Measurements from ENCODE around the gene TTLL5.
"Not testable (repeated sequence)": the region's sequence is repeated elsewhere in the genome, so short reads cannot be mapped to it uniquely, and the experiment has no call there.

The TTLL5 gene

DNA sequence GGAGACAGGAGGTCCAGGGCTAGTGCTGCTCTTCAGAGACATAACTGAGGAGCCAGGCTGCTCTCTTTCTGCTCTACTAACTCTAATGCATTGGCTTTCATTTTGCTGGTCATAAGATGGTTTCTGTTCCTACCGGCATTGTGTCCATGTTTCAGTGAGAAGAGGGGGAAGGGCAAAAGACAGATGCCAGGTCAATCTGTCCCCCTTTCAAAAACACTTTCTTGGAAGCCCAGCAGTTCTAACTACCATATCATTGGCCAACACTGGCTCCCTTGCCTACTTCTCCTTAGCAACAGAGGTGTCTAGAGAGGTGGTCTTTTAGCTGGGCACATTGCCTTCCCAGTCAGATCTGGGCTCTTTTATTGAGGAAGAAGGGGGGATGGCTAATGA, 256.9 kb downstream of the TTLL5 start:
- no peak for DNase-seq

DNA sequence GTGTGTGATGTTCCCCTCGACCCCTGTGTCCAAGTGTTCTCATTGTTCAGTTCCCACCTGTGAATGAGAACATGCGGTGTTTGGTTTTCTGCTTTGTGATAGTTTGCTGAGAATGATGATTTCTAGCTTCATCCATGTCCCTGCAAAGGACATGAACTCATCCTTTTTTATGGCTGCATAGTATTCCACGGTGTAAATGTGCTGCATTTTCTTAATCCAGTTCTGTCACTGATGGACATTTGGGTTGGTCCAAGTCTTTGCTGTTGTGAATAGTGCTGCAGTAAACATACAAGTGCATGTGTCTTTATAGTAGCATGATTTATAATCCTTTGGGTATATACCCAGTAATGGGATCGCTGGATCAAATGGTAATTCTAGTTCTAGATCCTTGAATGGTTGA, 259.4 kb downstream of the TTLL5 start:
- not testable (repeated sequence) for DNase-seq

DNA sequence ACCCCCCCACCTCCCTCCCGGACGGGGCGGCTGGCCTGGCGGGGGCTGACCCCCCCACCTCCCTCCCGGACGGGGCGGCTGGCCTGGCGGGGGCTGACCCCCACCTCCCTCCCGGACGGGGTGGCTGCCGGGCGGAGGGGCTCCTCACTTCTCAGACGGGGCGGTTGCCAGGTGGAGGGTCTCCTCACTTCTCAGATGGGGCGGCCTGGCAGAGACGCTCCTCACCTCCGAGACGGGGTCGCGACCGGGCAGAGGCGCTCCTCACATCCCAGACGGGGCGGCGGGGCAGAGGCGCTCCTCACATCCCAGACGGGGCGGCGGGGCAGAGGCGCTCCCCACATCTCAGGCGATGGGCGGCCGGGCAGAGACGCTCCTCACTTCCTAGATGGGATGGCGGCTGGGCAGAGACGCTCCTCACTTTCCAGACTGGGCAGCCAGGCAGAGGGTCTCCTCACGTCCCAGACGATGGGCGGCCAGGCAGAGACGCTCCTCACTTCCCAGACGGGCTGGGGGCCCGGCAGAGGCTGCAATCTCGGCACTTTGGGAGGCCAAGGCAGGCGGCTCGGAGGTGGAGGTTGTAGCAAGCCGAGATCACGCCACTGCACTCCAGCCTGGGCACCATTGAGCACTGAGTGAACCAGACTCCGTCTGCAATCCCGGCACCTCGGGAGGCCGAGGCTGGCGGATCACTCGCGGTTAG, 264.2 kb downstream of the TTLL5 start:
- not testable (repeated sequence) for DNase-seq

DNA sequence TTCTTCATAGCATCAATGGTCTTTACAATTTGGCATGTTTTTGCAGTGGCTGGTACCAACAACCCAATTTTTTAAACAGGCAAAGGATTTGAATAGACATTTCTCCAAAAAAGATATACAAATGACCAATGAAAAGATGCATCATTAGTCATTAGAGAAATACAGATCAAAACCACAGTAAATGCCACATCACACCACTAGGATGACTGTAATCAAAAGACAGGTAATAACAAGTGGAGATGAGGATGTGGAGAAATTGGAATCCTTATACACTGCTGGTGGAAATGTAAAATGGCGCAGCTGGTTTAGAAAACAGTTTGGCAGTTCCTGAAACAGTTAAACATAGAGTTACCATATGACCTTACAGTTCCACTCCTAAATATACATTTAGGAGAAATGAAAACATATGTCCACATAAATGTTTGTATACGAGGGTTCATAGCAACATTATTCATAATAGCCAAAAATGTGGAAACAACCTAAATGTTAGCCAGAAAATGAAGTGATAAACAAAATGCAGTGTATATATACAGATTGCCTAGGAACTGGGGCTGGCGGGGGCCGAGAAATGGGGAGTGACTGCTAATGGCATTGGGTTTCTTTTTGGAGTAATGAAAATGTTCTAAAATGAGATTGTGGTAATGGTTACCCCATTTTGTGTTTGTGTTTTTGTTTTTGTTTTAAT, 265.5 kb downstream of the TTLL5 start:
- no peak for DNase-seq

DNA sequence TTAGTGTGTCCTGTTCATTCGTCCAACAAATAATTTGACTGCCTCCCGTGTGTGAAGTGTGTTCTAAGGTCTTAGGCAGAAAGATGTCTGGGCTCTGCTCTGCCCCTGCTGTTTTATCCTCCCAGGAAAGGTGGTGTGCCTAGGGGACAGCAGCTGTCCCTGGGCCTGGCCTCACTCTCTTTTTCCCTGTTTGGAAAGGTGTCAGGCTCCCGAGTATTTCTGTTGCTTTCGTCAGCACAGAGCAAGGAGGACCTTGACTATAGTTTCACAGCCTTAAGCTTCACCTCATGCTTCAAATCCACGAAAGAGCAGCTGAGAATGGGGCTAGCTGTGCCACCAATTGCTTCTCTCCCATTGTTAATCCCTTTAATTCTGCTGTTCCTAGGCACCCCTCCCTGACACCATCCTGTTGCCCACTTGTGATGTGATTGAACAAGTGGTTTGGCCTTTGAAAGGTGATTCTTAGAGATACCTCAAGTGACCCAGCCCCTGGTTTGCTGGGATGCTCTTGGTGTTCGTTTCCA, 266.6 kb downstream of the TTLL5 start:
- DNase-seq: no peak

DNA sequence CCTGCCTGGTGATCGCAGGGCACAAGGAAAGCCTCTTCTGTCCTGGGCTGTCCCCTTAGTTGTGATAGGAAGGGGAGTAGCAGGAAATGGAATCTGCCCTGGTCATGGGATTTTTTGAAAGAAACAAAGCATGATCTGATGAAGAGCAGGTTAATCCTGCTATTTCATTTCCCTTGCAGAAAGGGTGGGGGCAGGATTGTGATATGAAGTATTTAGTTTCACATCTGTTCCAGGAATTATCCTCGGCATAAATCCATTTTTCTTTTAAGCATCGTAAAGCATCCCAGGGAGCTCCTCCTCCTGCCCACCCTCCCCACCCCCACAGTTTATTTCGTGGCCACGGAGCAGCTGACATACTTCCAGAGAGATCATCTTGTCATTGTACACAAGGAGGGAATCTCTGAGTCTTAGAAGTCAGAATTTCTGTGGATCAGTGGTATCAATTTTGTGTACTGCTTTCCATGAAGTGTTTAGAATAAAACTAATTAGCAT, 267.7 kb downstream of the TTLL5 start:
- DNase-seq: no peak

DNA sequence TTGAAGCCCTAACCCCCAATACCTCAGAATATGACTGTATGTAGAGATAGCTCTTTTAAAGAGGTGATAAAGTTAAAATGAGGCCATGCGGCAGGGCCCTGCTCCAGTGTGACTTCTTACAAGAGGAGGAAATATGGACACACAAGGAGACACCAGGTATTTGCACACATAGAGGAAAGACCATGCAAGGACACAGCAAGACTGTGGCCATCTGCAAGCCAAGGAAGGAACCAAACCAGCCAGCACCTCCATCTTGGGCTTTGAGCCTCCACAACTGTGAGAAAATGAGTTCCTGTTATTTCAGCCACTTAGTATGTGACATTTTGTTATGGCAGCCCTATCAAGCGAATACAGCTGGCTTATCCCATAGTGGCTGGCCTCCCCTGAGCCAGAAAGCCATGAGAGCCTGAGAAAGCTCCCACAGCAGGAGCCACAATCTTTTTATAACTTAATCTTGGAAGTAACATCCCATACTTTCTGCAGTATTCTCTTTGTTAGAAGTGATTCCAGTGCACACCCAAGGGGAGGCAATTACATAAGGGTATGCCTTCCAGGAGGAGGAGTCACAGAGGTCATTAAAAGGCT, 272.8 kb downstream of the TTLL5 start:
- no peak for DNase-seq

DNA sequence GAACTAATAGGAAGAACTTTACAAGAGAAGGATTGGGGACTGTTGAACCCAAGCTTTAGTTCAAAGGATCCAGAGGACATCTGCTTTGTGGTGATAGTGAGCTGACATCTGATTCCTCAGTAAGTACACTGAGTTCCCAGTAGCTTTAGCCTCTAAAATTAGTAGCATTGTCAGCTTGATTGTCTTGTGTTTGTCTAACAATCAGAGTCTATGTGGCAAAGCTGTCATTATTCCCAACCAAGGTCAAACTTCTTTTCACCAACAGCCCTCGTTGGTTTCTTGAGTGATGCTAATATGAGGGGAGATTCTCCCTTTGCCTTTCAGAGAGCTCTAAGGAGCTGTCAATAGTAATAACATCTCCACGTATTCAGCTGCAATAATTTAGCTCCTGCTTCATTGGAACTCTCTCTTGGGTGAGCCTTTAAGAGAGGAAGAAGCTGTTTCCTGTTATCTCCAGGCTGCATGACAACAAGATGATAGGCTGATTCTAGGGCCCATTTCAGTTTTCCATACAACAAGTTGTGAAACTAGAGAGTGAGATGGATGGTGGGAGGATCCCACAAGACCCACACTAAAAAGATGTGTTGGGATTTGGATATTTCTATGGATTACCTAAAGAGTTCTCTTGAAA, 274.1 kb downstream of the TTLL5 start:
- no peak for DNase-seq

DNA sequence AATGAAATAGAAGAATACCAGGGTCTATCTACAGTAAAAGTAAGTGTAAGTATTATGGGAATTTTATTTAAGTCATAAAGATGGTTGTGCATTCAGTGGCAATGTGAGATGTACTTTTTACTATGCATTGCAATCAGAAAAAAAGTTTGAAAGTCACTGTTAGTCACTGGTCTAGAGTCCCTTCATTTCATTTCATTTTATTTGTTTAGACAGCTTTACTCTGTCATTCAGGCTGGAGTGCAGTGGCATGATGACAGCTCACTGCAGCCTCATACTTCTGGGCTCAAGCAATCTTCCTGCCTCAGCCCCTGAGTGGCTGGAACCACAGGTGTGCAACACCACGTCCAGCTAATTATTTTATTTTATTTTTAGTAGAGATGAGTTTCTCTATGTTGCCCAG, 278.2 kb downstream of the TTLL5 start:
- DNase-seq: no peak

DNA sequence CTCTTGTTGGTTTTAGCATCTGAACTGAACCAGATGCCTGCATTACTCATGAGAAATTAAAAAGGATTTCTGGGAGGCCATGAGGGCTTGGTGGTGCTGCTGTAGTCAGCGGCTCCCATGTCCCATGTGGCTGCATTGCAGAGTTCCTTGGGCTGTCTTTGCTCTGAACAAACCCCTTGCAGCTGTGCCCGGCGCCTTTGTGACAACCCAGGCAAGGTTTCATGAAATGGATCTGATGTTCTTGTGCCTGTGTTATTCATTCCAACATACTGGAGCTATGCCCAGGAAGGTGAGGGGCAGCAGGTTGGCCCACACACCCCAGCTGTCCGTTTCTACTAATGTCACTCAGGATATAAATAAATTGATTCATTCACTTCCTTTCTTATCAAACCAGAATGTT, 280.0 kb downstream of the TTLL5 start:
- DNase-seq: no peak

DNA sequence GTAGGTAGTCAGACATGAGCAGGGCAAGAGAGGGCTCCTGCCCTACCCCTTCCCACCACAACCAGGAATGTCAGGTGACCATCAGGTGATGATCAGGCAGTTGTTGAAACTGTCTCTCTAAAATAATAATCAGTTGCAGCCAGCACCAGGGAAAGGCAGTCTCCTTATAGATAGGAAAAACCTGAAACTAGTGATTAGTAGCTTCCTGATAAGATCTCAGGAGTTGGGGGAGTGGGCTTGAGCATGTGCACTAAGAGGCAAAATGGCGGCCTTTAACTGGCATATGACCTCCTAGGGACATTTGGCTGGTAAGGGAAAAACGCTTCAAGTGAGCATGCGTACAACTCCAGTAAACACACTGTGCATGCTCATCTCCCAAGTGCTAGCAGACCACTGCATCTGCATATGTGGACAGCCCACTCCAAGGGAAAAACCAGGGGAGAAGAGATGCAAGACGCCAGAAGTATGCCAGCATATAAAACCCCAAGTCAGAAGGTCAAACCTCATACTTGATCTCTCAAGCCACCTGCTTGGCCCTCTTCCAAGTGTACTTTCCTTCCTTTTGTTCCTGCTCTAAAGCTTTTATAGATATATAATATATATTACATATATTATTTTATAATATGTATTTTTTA, 283.7 kb downstream of the TTLL5 start:
- DNase-seq: no peak

DNA sequence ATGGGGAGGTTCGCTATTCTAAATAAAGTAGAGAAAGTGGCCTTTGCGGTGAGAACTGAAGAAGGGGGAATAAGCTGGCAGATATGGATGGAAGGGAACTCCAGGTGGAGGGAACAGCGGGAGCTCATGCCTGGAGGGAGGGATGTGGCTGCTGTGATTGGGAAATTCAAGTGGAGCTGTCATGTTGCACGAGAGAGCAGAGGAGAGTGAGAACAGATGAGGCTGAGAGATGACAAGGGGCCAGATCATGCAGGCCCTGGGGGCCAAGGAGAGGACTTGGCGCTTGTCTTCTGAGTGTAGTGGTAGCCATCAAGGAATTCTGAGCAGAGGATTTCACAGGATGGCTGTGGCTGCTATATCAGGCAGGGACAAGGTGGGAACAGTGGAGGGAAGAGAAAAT, 285.7 kb downstream of the TTLL5 start:
- DNase-seq: no peak

DNA sequence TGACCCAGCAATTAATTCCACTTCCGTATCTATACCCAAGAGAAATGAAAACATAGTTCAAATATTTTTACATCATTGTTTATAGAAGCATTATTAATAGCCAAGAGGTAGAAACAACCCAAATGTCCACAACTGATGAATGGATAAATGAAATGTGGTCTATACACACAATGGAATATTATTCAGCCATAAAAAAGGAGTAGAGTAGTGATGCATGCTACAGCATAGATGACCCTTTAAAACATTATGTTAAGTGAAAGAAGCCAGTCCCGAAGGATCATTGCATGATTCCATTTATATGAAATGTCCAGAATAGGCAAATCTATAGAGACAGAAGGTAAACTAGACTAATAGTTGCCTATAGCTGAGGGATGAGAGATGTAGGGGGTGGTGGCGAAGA, 291.4 kb downstream of the TTLL5 start:
- no peak for DNase-seq

DNA sequence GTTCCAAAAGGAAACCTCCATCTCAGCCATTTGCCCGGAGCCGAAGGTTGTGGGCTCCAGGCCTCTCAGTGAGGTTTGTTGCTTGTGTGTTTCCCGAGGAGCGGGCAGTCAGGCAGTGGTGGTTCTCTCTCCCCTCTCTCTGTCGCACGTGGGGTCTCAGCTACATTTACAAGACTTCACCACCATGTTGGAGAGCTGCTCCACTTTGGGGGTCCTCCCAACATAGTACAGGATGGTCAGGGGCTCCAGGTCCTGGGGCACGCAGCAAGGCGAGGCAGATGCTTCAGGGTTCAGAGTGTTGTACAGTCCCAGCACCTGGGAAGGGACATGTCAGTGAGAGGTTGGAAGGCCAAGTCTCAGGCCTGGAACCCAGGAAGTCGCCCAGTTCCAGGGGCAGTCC, 298.0 kb downstream of the TTLL5 start:
- no peak for DNase-seq

DNA sequence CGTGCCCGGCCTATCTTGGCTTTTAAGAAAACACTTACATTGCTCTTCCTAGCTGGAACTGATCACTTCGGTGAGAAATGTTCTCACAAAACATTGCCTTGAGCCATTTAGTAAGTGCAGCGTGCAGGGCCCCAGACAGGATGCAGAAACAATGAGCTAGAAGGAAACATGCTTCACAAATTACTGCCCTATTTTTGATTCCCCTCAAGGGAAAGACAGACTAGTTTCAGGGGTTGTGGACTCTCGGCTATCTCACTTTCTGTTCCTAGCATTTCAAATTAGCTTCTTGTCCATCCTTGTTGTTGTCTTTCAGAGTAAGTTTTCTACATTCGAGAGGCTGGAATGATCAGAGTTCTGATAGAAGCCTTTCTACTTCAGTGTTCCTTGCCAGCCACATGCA, 299.2 kb downstream of the TTLL5 start:
- DNase-seq: no peak

DNA sequence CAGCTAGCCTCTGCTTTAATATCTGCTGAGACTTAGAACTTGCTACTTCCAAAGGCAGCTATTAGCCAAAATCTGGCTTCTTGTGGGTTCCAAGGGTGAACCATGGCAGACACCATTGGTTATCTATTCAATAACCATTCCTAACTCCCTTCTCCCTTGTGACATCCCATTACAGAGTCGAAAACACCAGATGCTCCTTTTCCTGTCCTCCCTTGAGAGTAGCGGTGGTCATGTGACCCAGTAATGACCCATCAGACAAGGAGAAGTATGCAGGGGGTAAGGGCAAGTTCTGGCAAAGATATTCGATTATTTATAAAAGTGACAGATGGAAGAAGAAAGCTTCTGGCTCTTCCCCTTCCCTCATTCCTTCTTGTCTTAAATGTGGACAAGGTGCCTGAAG, 300.6 kb downstream of the TTLL5 start:
- DNase-seq: no peak

DNA sequence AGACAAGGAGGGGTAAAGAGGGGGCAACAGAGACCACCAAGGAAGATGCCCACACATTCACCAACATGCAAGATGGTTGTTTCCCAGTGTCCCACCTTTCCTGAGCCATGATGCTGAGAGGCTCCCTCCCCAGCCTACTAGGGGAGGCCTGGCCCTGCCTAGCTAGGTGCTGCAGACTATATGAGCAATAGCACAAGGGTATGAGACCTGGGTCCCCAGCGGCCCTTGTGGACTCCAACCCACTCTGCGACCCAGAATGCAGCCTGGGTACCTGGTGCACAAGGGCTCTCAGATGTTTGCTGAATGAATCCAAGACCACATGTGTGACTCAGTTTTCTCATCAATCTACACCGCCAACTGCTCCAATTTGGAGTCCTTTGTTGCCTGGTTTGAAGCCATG, 306.8 kb downstream of the TTLL5 start:
- no peak for DNase-seq

DNA sequence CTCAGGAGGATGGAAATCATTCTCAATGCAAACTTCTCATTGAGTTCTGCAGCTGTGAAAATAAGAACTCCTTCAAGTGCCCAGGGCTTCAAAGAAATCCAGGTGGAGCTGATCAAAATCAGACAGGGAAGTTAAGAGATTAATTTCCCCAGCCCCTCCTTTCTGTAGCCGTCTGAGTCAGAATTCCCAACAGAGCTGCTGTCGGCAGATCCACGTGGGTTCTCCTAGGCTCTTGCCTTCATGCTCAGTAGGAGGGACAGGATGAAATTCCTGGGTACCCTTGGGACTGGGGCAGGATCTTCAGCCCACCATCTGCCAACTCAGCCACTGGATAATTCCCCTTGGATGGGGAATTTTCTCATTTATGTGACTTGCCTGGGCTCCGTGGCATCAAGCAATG, 307.4 kb downstream of the TTLL5 start:
- DNase-seq: no peak

DNA sequence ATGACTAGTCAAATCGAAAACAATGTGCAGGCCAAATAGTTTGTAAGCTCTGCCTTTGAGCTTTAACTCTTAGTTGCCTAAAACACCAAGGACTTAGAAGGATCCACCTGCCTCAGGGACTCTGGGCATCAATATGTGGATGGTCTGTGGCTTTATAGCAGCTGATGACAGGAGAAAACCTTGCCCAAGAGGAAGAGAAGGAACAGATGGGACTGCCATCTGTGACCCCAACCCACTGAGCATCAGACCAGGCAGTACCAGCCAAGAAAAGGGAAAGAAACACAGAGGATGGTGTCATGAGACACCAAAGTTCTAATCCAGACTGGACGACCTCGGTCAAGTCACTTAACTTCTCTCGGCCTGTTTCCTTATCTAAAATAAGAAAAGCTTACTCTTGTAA, 308.1 kb downstream of the TTLL5 start:
- no peak for DNase-seq

DNA sequence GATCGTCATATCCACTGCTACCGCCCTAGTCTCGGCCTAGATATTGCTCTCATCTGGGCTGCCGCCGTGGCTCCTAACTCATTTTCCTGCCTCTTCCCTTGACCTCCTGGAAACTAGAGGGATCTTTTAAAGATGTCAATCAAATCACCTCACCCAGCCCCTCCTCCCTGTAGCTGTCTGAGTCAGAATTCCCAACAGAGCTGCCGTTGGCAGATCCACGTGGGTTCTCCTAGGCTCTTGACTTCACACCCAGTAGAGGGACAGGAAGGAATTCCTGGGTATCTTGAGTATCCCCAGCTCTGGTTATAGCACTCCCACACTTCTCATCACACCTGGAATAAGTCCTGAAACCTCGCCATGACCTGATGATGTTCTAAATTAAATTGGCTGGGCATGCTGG, 308.8 kb downstream of the TTLL5 start:
- DNase-seq: no peak

DNA sequence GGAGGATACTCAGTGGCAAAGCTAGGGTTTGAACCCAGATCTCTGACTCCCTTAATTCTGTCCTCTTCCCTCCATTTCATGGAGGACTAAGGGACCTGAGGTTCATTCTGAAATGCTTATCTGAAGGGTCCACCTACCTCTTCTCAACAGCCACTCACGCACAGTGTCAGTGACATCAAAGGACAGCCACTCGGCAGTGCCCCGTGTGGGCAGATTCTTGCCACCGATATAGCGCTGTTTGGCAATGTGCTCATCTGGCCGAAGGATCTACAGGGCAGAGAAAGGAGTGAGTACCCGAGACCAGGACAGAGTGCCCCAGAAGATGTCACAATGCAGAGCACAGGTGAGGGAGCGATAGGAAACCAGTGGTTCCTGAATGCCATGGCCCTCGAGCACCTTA, 309.9 kb downstream of the TTLL5 start:
- DNase-seq: no peak

DNA sequence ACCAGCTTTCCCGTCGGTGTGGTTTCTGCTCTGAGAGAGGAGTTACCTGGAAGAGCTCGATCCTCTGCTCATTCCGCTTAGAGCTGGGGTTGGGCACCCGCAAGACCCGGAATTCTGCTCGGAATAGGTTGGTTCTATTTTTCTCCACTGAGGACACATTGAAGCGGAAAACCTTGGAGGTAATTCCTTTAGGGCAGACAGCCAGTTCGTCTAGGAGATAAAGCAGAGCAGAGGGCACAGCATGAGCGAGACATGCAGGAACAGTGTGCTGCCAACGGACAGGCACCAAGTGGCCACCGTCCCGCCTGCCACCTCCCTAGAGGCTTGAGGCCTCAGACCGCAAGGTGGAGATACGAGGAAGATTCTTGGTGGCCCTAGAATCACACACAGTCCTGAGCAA, 310.5 kb downstream of the TTLL5 start:
- DNase-seq: no peak

DNA sequence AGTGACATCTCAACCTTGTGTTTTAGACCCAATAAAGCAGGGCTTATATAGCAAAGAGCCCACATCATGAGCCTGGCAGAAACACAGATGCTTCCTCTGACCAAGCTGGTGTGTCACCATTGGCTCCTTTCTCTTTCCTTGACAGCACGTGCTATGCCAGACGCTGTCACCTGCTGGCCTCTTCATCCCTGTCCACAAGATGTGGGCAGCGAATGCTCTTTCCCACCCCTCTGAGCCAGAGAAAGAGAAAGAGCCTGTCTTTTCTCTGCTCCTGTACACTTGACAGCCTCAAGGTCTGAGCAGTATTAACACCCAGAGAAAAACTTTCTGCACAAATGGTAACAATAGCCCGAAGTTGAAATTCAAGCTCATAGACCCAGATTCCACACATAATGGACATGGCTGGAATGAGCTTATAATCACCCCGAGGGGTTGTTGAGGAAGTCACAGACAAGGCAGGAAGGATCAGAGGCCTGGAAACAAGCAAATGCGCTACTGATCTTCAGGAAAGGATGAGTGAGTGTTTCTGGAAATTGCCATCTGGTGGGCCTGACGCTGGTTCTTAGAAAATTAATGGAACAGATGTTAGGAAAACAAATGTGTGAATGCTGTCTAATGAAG, 311.9 kb downstream of the TTLL5 start:
- no peak for DNase-seq
